Skeletal muscle cell (primary cell): Measurements from ENCODE around the gene ADGRV1.
A peak's percentile ranks its signal among the peaks of the same experiment; 100 is the strongest.
"Not testable (repeated sequence)": the region's sequence is repeated elsewhere in the genome, so short reads cannot be mapped to it uniquely, and the experiment has no call there.

Experiments
- DNase-seq: peaks from one replicate; pipeline ENCODE4 v3.0.0-alpha.2; 2010; ENCODE audit warnings: low read depth
- H3K4me3 ChIP-seq: 2 replicates; pipeline ENCODE4 v1.5.1; 2011; ENCODE audit warnings: low read depth, mild to moderate bottlenecking, control low read depth, low read length, moderate library complexity

Gene ADGRV1

DNA sequence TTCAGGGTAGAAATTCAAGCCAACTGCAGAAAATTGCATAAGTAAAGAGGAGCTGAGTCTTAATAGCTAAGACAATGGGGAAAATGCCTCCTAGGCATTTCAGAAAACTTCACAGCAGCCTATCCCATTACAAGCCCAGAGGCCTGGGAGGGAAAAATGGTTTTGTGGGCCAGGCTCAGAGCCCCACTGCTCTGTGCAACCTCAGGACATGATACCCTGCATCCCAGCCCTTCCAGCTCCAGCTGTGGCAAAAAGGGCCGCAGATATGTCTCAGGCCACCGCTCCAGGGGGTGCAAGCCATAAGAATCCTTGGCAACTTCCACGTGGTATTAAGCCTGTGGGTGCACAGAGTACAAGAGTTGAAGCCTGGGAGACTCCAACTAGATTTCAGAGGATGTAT lies 437.5 kb downstream of the ADGRV1 start:
- no peak for DNase-seq
- H3K4me3 ChIP-seq: no peak overlapping the region

DNA sequence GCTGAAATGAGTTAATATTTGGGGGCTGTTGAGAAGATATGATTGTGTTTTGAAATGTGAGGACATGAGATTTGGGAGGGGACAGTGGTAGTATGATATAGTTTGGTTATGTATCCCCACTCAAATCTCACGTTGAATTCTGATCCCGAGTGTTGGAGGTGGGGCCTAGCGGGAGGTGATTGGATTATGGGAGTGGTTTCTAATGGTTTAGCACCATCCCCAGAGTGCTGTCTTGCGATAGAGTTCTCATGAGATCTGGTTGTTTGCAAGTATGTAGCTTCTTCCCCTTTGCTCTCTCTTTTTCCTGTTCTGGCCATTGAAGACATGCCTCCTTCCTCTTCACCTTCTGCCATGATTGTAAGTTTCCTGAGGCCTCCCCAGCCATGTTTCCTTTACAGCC lies 438.5 kb downstream of the ADGRV1 start:
- no peak overlapping the region for H3K4me3 ChIP-seq
- DNase-seq: no peak

DNA sequence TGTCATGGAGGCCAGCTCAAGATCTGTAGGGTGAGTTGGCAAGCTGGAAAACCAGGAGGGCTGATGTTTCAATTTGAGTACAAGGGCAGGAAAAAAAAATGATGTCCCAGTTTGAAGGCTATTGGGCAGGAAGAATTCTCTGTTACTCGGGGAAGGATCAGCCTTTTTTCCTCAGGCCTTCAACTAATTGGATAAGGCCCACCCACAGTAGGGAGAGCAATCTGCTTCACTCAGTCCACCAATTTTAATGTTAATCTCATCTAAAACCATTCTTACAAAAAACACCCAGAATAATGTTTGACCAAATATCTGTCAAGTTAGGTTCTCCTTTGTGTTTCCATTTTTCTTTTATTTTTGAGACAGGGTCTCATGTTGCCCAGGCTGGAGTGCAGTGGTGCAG lies 442.1 kb downstream of the ADGRV1 start:
- H3K4me3 ChIP-seq: no peak overlapping the region
- DNase-seq: no peak

DNA sequence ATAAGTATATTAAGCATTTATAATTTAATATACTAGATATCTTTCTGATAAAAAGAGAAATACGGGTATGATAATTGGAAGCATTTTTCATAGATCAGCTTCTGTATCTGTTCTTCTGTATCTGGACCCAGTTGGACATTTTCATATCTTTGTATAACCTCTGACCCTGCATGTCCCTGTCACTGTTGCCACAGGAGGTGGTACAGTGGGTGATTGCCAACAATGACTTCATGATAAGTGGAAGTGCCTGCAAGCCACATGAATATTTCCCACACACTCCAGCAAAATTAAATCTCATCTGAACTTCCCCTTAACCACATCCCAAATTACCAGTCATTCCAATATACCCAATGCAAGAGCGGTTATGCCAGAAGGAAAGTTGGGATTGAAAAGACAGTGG lies 448.1 kb downstream of the ADGRV1 start:
- no peak for DNase-seq
- no peak overlapping the region for H3K4me3 ChIP-seq

DNA sequence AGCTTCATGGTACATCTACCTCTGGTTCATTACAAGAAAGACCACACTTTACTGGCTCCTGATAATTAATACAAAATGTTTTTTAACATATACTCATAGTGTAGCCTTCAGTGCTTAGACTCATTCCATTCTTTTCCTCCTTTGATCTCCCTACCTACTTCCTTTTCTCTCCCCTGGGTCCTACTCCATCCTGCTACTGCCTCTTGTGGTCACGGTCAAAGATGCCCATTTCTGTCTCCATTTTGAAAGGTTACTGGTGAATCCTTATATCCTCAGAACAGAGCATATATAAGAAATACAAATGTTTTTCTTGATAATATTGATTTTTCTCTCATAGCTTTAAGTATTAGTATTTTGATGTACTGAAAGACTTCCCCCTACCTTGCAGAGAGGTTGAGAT lies 448.7 kb downstream of the ADGRV1 start:
- no peak overlapping the region for H3K4me3 ChIP-seq
- DNase-seq: no peak

DNA sequence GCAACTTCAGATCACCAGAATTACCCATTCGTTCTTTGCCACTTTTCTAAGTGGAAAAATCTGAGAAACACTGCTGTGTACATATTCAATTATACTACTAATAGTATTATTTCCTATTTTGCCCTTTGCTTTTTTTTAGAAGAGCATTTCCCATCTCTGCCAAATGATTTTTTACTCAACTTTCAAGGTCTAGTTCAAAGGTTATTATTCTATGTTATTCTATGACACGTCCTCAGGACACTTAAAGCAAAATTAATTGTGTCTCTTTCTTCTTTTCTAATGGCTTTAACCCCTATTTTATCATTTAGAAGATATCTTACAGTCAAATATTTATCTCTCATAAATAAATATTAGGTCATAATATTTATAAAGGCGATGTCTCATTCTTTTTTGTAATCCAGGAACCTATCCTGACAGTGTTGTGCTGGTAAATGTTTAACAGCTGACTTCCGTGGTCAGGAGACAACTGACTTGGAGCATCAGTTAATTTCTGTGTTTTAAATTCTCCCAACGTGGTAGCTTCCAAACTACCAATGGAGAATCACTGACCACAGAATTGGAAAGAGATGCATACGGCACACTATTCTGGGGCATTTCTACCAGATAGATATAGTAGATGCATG lies 449.3 kb downstream of the ADGRV1 start:
- no peak for DNase-seq
- H3K4me3 ChIP-seq: no peak overlapping the region

DNA sequence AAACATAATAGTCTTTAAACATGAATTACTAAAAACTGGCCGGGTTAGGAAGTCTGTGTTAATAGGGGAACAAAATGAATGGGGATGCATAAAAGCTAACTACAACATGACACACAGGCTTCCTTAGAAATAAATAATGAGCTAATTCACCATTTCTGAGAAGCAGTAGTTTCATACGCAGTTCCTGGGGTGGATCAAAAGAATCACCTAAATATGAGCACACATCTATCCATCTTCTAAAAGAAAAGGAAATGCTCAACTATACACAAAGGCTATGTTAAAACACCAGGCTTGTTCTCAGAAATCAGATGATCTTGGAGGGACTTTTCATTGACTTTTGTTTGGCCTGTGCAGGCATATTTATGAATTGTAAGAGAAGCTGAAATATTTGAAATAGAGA lies 451.5 kb downstream of the ADGRV1 start:
- DNase-seq: no peak

DNA sequence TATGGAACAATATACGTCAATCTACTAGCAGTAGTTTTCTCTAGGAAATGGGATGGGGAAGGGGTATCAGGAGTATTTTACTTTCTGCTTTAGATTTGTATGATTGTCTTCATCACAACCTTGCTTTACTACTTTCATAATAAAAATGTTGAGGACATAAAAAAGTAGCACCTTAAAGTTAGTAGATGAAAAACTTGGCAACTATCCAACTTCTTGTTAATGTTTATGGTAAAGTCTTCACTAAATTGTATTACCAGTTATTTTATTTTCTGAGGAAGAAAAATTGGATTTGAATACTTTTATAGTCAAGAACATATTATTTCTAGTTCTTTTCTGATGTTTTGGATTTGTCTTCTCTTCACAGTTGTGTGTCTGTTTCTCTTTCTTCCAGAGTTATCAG lies 452.4 kb downstream of the ADGRV1 start:
- no peak for DNase-seq

More for the DNA sequence above, 451.5 kb downstream of the ADGRV1 start:
- H3K4me3 ChIP-seq: no peak overlapping the region

DNA sequence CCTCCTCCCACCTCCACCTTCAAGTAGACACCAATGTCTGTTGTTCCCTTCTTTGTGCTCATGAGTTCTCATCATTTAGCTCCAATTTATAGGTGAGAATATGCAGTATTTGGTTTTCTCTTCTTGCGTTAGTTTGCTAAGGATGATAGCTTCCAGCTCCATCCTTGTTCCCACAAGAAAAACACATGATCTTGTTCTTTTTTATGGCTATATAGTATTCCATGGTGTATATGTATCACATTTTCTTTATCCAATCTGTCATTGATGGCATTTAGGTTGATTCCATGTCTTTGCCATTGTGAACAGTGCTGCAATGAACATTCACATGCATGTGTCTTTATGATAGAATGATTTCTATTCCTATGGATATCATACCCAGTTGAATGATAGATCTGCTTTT lies 454.3 kb downstream of the ADGRV1 start:
- DNase-seq, H3K4me3 ChIP-seq: not testable (repeated sequence)

More for the DNA sequence above, 452.4 kb downstream of the ADGRV1 start:
- H3K4me3 ChIP-seq: no peak overlapping the region

DNA sequence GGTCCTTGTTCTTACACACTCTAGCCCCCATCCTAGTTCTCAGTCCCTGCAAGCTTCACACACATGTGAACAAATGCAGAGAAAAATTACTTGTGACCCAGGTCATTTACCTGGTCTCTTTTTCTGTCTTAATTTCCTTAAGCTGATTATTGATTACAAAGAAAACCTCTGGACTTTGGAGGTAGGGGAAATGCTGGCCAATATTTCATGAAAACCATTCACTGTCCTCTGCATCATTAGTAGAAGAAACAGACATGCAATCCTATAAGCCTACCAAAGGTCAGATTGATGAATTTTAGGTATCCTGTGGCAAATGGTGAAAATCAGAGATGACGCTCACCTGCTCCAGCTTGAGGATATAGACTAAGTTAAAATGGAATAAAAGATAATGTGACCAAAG lies 457.7 kb downstream of the ADGRV1 start:
- no peak for DNase-seq
- no peak overlapping the region for H3K4me3 ChIP-seq

DNA sequence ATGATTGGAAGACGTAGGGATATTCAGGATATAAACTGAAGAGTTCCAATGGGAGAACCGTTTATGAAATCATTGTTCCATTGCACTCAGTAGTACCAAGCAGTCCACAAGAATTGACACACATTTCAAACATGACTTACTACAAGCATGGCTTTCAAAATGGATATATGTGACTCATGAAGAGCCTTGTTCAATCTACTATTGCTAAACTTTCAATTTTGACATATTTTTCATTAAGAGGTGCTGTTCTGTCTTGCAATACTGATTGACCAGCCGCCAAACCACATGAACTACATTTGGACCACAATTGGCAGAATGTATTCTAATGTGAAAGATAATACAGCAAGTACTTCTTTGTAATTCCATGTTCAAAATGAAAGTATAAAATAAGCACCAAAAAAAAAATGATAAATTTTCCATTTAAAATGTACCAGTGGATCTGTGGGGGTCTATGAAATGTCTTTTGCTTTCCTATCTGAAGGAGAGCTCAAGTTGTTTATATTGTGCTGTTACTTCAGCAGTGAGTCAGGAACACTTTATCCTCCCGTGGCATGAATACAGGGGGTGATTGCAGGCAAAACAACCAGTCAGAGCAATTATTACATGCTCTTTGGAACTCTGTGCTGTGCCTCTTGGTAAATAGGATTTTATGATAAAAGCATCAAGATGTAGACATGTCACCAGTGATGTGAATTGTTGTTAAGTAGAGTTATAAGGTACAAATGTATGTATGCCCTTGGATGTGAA lies 458.5 kb downstream of the ADGRV1 start:
- peak; percentile 71 for DNase-seq
- H3K4me3 ChIP-seq: no peak overlapping the region

DNA sequence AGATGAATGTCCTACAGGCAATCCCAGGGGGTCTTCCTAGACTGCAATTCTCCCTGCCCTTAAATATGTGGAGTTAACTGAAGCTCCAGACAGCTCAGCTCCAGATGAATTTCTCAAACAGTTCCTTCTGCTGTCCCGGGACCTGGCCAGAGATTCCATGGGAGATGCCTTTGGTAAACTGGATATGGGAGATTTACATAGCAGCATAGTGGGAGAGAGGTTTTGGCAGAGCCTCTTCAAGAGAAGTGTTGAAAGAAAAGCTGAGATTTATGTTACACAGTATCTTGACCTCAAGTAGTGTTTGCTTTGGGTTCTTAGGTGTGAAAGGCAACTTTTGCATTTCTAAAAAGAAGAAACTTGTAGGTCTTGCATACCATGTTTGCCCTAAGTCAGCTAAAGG lies 459.6 kb downstream of the ADGRV1 start:
- H3K4me3 ChIP-seq: no peak overlapping the region
- DNase-seq: peak; percentile 60

DNA sequence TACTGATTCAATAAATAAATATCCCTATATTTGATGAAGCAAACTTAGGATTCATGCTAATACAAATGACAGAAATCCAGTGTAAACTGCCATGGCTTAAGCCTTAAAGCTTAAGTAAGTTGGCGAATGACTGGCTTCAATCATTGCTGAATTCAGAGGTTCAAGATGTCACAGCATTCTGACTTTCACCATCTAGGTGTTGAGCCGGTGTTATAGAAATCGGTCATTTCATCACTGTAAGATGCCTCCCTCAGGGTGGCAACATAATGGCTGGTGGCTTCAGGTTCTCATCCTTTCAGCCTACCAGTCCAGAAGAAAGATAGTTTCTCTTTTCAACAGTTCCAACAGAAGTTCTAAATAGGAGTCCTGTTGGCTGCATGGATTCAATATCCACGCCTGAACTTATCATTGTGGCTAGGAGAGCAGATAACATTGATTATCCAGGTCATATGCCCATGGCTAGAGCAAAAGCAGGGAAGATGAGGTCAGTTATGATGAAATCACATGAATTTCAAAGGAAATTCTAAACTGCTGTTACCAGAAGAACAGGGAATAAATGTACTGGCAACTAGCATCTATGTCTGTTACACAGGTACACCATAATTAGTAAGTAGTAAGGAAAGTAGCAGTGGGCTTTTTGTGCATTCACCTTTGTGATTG lies 460.2 kb downstream of the ADGRV1 start:
- no peak for DNase-seq

DNA sequence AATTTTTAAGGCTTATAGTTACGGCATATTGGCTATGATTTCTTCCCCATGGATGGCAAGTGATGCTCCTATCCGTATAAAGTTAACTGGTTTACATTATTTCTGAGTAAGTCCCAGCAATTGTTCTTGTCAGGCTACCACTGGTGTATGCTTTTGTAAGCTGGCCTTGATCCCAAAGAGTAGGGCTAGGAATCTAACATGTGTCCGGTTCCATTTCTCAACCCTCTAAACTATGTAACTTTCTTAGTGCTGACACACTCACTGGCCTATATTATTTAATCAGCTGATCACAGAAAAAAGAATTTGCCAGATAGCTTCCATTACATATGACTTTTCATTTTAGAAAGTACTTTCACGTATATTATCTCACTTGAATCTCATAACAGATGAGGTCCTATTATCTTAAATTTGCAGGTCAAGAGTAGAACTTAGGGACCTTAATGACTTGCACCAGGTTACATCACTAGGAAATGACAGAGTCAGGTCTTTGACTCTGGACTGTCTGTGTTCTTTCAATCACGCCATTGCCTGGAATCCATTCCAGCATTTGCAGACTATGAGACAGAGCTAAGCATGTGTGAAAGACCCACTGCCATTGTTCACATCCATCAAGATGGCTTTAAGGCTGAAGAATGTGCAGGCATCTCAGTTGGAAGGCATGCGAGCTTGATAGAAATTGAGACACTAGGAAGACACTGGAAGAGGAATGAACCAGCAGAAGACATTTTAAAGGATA lies 461.6 kb downstream of the ADGRV1 start:
- DNase-seq: peak; percentile 49
- no peak overlapping the region for H3K4me3 ChIP-seq

More for the DNA sequence above, 460.2 kb downstream of the ADGRV1 start:
- no peak overlapping the region for H3K4me3 ChIP-seq

DNA sequence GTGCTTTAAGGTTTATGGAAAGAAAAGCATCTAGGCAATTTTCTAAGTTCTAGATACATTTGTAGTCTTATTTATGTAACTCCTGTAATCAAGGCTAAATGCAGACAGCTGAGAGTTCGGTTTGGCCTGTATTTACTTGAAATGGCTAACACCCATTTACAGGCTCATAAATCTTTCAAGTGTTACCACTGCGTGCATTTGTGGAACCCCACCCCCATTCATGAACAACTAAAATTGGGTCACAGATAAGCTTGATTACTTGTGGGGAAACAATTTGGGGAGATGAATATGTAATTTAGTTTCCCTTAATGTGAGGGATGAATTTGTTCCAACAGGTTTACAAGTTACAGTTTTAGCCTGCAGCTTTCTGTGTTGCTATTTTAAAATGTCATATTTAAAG lies 463.9 kb downstream of the ADGRV1 start:
- DNase-seq: no peak
- no peak overlapping the region for H3K4me3 ChIP-seq

DNA sequence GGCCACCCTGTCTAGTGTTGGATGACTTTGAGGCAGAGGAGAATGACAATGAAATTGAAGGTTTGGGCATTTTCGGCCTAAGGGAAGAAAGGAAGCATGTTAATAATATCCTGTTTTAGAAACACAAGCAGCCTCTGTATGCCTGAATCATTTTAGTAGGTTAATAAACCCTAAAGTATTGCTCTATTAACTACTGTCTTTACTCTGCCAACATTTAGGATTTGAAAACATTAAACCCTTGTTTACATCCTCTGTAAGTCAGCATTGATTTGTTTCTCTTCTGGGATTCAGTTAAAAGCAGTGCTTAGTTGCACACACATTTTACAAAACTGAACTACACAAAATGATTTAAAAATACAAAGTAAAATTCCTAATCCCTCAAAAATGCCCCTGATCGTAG lies 465.6 kb downstream of the ADGRV1 start:
- DNase-seq: no peak
- H3K4me3 ChIP-seq: no peak overlapping the region

DNA sequence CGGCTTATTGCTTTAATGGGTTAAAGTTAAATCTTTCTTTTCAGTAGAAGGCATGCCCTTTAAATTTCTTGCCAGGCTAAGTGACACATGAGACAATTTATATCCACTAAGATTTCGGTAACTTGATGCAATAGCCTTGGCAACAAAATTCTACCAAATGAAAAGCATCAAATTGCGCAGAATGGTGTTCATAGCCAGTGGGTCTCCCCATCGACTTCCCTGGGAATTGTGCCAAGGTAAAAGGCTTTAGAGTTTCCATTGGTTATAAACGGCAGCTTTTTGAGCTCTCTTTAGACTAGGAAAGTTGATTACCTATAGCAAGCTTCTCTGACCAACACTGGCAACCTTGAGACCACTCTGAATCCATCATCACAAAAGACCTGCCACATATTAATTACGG lies 466.1 kb downstream of the ADGRV1 start:
- no peak overlapping the region for H3K4me3 ChIP-seq
- DNase-seq: peak; percentile 65

DNA sequence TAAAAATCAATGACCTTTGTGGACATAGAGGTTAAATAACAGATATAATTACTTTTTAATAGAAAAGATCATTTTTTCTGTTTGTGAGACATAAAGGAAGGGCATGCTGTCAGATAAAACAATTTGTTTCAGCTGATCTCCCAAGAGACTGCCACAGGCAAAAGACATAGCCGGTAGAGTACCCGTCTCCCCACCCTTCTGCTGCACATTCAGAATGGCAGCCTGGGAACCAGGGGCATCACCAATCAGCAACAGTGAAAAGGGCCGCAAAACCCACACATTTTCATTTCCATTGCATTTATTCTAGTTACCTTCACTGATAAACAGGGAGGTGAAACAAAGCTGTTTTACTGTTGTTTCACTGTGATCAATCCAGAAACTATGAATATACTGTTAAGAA lies 466.9 kb downstream of the ADGRV1 start:
- DNase-seq: no peak
- no peak overlapping the region for H3K4me3 ChIP-seq

DNA sequence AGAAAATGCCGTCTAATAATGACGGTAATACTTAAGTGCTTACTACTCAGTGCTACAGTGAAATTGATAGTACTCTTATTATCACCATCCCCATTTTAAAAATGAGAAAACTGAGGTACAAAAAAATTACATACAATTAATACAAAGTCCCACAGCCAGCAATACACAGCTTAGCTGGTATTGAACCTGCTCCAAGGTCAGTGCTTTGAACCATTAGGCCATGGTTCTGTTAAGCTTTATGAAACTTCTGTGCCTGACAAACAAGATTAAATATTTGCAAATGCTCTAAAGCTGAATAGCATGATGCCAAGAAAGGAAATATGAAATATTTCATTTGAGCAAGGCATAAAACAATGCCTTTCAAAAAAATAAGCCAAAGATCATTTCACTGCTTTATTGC lies 467.4 kb downstream of the ADGRV1 start:
- DNase-seq: no peak
- H3K4me3 ChIP-seq: no peak overlapping the region

DNA sequence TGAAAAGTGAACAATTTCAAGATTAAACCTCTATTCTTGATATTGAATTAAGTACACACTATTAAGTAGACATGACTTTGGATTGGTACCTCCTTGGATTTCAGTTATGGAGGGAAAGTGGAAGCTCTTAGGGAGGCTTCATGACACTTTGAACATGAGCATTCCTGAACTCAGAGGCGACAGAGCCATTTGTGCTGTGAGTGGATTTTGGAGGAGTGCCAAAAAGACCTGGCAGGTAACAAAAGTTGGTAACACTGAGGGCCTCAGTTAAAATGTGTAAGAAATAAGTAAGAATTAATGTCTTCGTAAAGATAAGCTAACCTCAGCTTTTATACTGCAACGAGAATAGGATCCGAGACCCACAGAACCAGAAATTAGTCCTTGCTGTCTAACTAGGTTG lies 467.9 kb downstream of the ADGRV1 start:
- DNase-seq: no peak
- no peak overlapping the region for H3K4me3 ChIP-seq
